GM12878 (cell line): ENCODE results near the gene TUBA1B. TPM values are rescaled to one million over a fixed set of nuclear protein-coding genes. Genes with fewer than 3 reads are reported as not detected.

Experiments
- CHD1 ChIP-seq: IDR thresholded peaks from 2 replicates; pipeline ENCODE4 v1.6.1; 2012; ENCODE audit warnings: low read depth, low read length, improper control_type of control experiment
- EP300 ChIP-seq, 2 experiments: fragments of 150-350 bp in 1 of 2; IDR thresholded peaks; 2 replicates each; pipeline ENCODE4 v1.6.1; 2011 to 2012; ENCODE audit warnings: low read depth in 2 of 2, low read length in 2 of 2, borderline replicate concordance in 1 of 2, improper control_type of control experiment in 1 of 2, inconsistent platforms in 1 of 2; ENCODE audit not compliant: control insufficient read depth in 1 of 2
- GABPA ChIP-seq: IDR thresholded peaks from 2 replicates; pipeline ENCODE4 v1.6.1; 2014; ENCODE audit warnings: antibody characterized with exemption, low read depth, mild to moderate bottlenecking, inconsistent platforms
- HDGF ChIP-seq: fragments of 450-650 bp; IDR thresholded peaks from 2 replicates; pipeline ENCODE4 v1.6.1; 2016; ENCODE audit warnings: antibody characterized with exemption
- JUND ChIP-seq: IDR thresholded peaks from 2 replicates; pipeline ENCODE4 v1.6.1; 2012; ENCODE audit warnings: low read depth, mild to moderate bottlenecking, low read length, improper control_type of control experiment, moderate library complexity
- MXI1 ChIP-seq: fragments of 150-350 bp; IDR thresholded peaks from 2 replicates; pipeline ENCODE4 v1.6.1; 2011; ENCODE audit warnings: low read depth, mild to moderate bottlenecking, inconsistent platforms, low read length, improper control_type of control experiment
- NBN ChIP-seq: fragments of 450-650 bp; IDR thresholded peaks from 2 replicates; pipeline ENCODE4 v1.6.1; 2016
- NFXL1 ChIP-seq: fragments of 450-650 bp; IDR thresholded peaks from 2 replicates; pipeline ENCODE4 v1.6.1; 2017; ENCODE audit warnings: antibody characterized with exemption, mild to moderate bottlenecking, borderline replicate concordance
- NR2C2 ChIP-seq: IDR thresholded peaks from 2 replicates; pipeline ENCODE4 v1.6.1; 2011; ENCODE audit warnings: borderline replicate concordance, low read depth; ENCODE audit not compliant: control insufficient read depth, insufficient read length
- PBX3 ChIP-seq: IDR thresholded peaks from 2 replicates; pipeline ENCODE4 v1.6.1; 2011; ENCODE audit warnings: mild to moderate bottlenecking, low read depth, low read length, moderate library complexity; ENCODE audit not compliant: insufficient replicate concordance
- RCOR1 ChIP-seq: conservative IDR thresholded peaks from 2 replicates; pipeline ENCODE4 v1.6.1; 2012; ENCODE audit warnings: low read depth, low read length, improper control_type of control experiment
- TARDBP ChIP-seq: IDR thresholded peaks from 2 replicates; pipeline ENCODE4 v1.6.1; 2016; ENCODE audit warnings: borderline replicate concordance
- TBL1XR1 ChIP-seq: IDR thresholded peaks from 2 replicates; pipeline ENCODE4 v1.6.1; 2012; ENCODE audit warnings: low read depth, low read length, improper control_type of control experiment
- ZBTB4 ChIP-seq: fragments of 450-650 bp; formaldehyde crosslinking; IDR thresholded peaks from 2 replicates; pipeline ENCODE4 v1.4.0; 2022; ENCODE audit warnings: mild to moderate bottlenecking, moderate library complexity
- ZNF24 ChIP-seq: fragments of 450-650 bp; IDR thresholded peaks from 2 replicates; pipeline ENCODE4 v1.6.1; 2017; ENCODE audit warnings: antibody characterized with exemption, mild to moderate bottlenecking
- polyA plus RNA-seq, 11 experiments: library from polyadenylated mRNA; depleted of rRNA in 4 of 11; unstranded in 6 of 11; stranded (reverse) in 5 of 11; fragments of >200 nt; fragmentation: Nextera tagmentation in 4 of 11; fragmentation: Illumina TruSeq in 1 of 11; extraction: Ambion mirVana in 4 of 11; extraction: Trizol in 1 of 11; gene quantifications; 1 replicate in 1 of 11; 2 replicates in 10 of 11; pipeline versions ENCODE4 v1.2.1 to v1.2.3, GENCODE V29; 2011 to 2016; ENCODE audit warnings: inconsistent platforms in 2 of 11, missing spikeins in 2 of 11, low read depth in 1 of 11
- total RNA-seq, 4 experiments: library from RNA; depleted of rRNA in 3 of 4; stranded (reverse); fragments of >200 nt in 3 of 4; fragmentation: Illumina TruSeq in 1 of 4; extraction: Trizol in 1 of 4; gene quantifications; 2 replicates each; pipeline versions ENCODE4 v1.2.1 to v1.2.3, GENCODE V29; 2013 to 2021
- TF ChIP-seq, protein P1 (sequence below): IDR thresholded peaks from 2 replicates; pipeline ENCODE4 v1.6.1; 2012; ENCODE audit warnings: low read depth, low read length, improper control_type of control experiment
- TF ChIP-seq, protein P2 (sequence below): IDR thresholded peaks from 2 replicates; pipeline ENCODE4 v1.6.1; 2011; ENCODE audit warnings: low read depth, mild to moderate bottlenecking, low read length, moderate library complexity, borderline replicate concordance; ENCODE audit errors: extremely low read depth
- TF ChIP-seq, protein P3 (sequence below), 3 experiments: IDR thresholded peaks in 2 of 3; conservative IDR thresholded peaks in 1 of 3; 2 replicates each; pipeline ENCODE4 v1.5.1; 2011; ENCODE audit warnings: low read depth in 3 of 3, low read length in 3 of 3, mild to moderate bottlenecking in 3 of 3, control low read depth in 2 of 3, moderate library complexity in 2 of 3, inconsistent platforms in 1 of 3, mixed read lengths in 1 of 3; ENCODE audit not compliant: control insufficient read depth in 2 of 3, insufficient read depth in 1 of 3; ENCODE audit errors: extremely low read depth in 1 of 3

Gene TUBA1B
- total and polyA plus RNA-seq, 10 of the 15 experiments (the other 5 are each of a cell fraction or from before 2014, with no cell fraction given): 2,328 to 4,712 (median 3,552) TPM

GRCh38 chr12:49130151-49131050, 794 bp downstream of the TUBA1B start (continued):
- TF ChIP-seq JUND: 0 out of 2 replicates have a peak, but pooled peaks have one; percentile 33
- TF ChIP-seq RCOR1: 0 out of 2 replicates have a peak, but pooled peaks have one; percentile 9
- TF ChIP-seq CHD1: 0 out of 2 replicates have a peak, but pooled peaks have one; percentile 44
- TF ChIP-seq ZNF24: peak; percentile 69
- TF ChIP-seq HDGF: peak; percentile 66; the same call in 1 of the 2 replicates
- TF ChIP-seq GABPA: peak; percentile 68
- 0 out of 2 replicates have a peak, but pooled peaks have one; percentile 15 for TF ChIP-seq TBL1XR1
- TF ChIP-seq TARDBP: peak; percentile 31
- TF ChIP-seq EP300 (IDR thresholded peaks at IDR 0.05; ENCODE audit: borderline replicate concordance in 1 of 2, control insufficient read depth in 1 of 2, low read depth in 2 of 2, low read length in 2 of 2): peak in 1 of 2 experiments; percentile 24; a peak in 1 of 4 replicates
- TF ChIP-seq, protein P1, sequence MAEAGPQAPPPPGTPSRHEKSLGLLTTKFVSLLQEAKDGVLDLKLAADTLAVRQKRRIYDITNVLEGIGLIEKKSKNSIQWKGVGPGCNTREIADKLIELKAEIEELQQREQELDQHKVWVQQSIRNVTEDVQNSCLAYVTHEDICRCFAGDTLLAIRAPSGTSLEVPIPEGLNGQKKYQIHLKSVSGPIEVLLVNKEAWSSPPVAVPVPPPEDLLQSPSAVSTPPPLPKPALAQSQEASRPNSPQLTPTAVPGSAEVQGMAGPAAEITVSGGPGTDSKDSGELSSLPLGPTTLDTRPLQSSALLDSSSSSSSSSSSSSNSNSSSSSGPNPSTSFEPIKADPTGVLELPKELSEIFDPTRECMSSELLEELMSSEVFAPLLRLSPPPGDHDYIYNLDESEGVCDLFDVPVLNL: peak; percentile 86
- TF ChIP-seq NR2C2: no peak
- TF ChIP-seq, protein P2, sequence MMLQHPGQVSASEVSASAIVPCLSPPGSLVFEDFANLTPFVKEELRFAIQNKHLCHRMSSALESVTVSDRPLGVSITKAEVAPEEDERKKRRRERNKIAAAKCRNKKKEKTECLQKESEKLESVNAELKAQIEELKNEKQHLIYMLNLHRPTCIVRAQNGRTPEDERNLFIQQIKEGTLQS: 0 out of 2 replicates have a peak, but pooled peaks have one; percentile 26
- TF ChIP-seq, protein P3, sequence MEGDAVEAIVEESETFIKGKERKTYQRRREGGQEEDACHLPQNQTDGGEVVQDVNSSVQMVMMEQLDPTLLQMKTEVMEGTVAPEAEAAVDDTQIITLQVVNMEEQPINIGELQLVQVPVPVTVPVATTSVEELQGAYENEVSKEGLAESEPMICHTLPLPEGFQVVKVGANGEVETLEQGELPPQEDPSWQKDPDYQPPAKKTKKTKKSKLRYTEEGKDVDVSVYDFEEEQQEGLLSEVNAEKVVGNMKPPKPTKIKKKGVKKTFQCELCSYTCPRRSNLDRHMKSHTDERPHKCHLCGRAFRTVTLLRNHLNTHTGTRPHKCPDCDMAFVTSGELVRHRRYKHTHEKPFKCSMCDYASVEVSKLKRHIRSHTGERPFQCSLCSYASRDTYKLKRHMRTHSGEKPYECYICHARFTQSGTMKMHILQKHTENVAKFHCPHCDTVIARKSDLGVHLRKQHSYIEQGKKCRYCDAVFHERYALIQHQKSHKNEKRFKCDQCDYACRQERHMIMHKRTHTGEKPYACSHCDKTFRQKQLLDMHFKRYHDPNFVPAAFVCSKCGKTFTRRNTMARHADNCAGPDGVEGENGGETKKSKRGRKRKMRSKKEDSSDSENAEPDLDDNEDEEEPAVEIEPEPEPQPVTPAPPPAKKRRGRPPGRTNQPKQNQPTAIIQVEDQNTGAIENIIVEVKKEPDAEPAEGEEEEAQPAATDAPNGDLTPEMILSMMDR (IDR thresholded peaks at IDR 0.05 in 2 of 3, conservative IDR thresholded peaks at IDR 0.05 in 1 of 3; ENCODE audit: control insufficient read depth in 2 of 3, extremely low read depth in 1 of 3, insufficient read depth in 1 of 3, low read depth in 3 of 3, low read length in 3 of 3): peak; percentile 95 to 96 (median 95)
- TF ChIP-seq NFXL1: no peak
- no peak for TF ChIP-seq ZBTB4 (CRISPR knock-in tag)
- TF ChIP-seq MXI1: peak; percentile 99
- no peak for TF ChIP-seq PBX3
- peak; percentile 44 for TF ChIP-seq NBN
